Loucy (cell line): ENCODE results near the gene MPC1.

Source experiments
- CTCF ChIP-seq: fragments of 200-600 bp; sonication (generic); conservative IDR thresholded peaks from 2 replicates; pipeline ENCODE4 v1.5.1; 2014; ENCODE audit warnings: mild to moderate bottlenecking, antibody characterized with exemption, low read length
- EZH2phosphoT487 ChIP-seq: fragments of 200-600 bp; IDR thresholded peaks from 2 replicates; pipeline ENCODE4 v1.6.1; 2018; ENCODE audit warnings: antibody characterized with exemption, mild to moderate bottlenecking, moderate library complexity, borderline replicate concordance

- no peak for TF ChIP-seq CTCF
- TF ChIP-seq EZH2phosphoT487: no peak
Measured at GRCh38 chr6:166397849-166398248, 15.1 kb upstream of the MPC1 start.
